CD14-positive monocyte (primary cell): ENCODE measurements around the gene C19orf85. TPM values are rescaled to one million over a fixed set of nuclear protein-coding genes. Genes with fewer than 3 reads are reported as not detected.

Experiments used
- DNase-seq, 3 donors: peaks; one replicate each; pipeline ENCODE4 v3.0.0-alpha.2; 2011 to 2022
- H2AFZ ChIP-seq: 2 replicates; pipeline ENCODE4 v1.6.0; 2012; ENCODE audit warnings: mild to moderate bottlenecking, low read depth, low read length, inconsistent platforms; ENCODE audit not compliant: insufficient read depth, poor library complexity, severe bottlenecking
- H3K27ac ChIP-seq, 2 donors: 1 replicate in 1 of 2; 2 replicates in 1 of 2; pipeline ENCODE4 v1.5.1; 2012 to 2013; ENCODE audit warnings: low read length in 2 of 2, control low read depth in 1 of 2, inconsistent platforms in 1 of 2, low read depth in 1 of 2, mild to moderate bottlenecking in 1 of 2
- H3K27me3 ChIP-seq, 2 donors: one replicate each; pipeline versions ENCODE4 v1.6.0 to v1.6.1; 2011 to 2013; ENCODE audit warnings: low read length in 2 of 2; ENCODE audit not compliant: control insufficient read depth in 2 of 2, insufficient read depth in 2 of 2
- H3K36me3 ChIP-seq, 2 donors: replicated peaks in 1 of 2; 1 replicate in 1 of 2; 2 replicates in 1 of 2; pipeline versions ENCODE4 v1.5.1 to v1.6.1; 2012 to 2013; ENCODE audit warnings: low read length in 2 of 2, control low read depth in 1 of 2, inconsistent platforms in 1 of 2, mild to moderate bottlenecking in 1 of 2; ENCODE audit not compliant: insufficient read depth in 2 of 2, control insufficient read depth in 1 of 2
- H3K4me1 ChIP-seq, 2 donors: 1 replicate in 1 of 2; 2 replicates in 1 of 2; pipeline versions ENCODE4 v1.5.1 to v1.6.1; 2012 to 2013; ENCODE audit warnings: low read length in 2 of 2, control low read depth in 1 of 2, inconsistent platforms in 1 of 2, mild to moderate bottlenecking in 1 of 2, moderate library complexity in 1 of 2; ENCODE audit not compliant: insufficient read depth in 2 of 2, control insufficient read depth in 1 of 2
- H3K4me2 ChIP-seq: replicated peaks from 2 replicates; pipeline ENCODE3; 2012; ENCODE audit warnings: low read length, moderate library complexity, mild to moderate bottlenecking; ENCODE audit not compliant: poor library complexity, severe bottlenecking; ENCODE audit errors: extremely low read depth
- H3K4me3 ChIP-seq, 3 experiments: fragments of 200-600 bp in 1 of 3; sonication (generic) in 1 of 3; replicated peaks in 1 of 3; 1 replicate in 2 of 3; 2 replicates in 1 of 3; pipeline ENCODE4 v1.5.1; 2011 to 2013; ENCODE audit warnings: low read length in 3 of 3, mild to moderate bottlenecking in 3 of 3, control low read depth in 2 of 3, low read depth in 2 of 3, inconsistent platforms in 1 of 3, moderate library complexity in 1 of 3
- H3K79me2 ChIP-seq: 2 replicates; pipeline ENCODE4 v1.6.0; 2012; ENCODE audit warnings: mild to moderate bottlenecking, control low read depth, inconsistent platforms, low read length, moderate library complexity; ENCODE audit not compliant: insufficient read depth
- H3K9ac ChIP-seq: 2 replicates; pipeline ENCODE4 v1.6.0; 2017; ENCODE audit warnings: low read length, mild to moderate bottlenecking; ENCODE audit not compliant: insufficient read depth, poor library complexity, severe bottlenecking
- H3K9me3 ChIP-seq, 2 donors: replicated peaks in 1 of 2; 1 replicate in 1 of 2; 2 replicates in 1 of 2; pipeline versions ENCODE4 v1.5.1 to v1.6.1; 2012 to 2013; ENCODE audit warnings: low read length in 2 of 2, control low read depth in 1 of 2; ENCODE audit not compliant: control insufficient read depth in 1 of 2, insufficient read depth in 1 of 2
- H4K20me1 ChIP-seq: 2 replicates; pipeline ENCODE4 v1.6.0; 2012; ENCODE audit warnings: mild to moderate bottlenecking, low read length, control low read depth, moderate library complexity; ENCODE audit not compliant: insufficient read depth
- H3K27ac Mint-ChIP-seq, 7 donors: one replicate each; pipeline ENCODE4 v1.8.0; 2020; ENCODE audit warnings: mild to moderate bottlenecking in 7 of 7, mixed read lengths in 7 of 7, moderate library complexity in 6 of 7, inconsistent platforms in 2 of 7
- H3K27me3 Mint-ChIP-seq, 3 donors: one replicate each; pipeline ENCODE4 v1.8.0; 2021 to 2022; ENCODE audit warnings: low read depth in 3 of 3, mild to moderate bottlenecking in 3 of 3, mixed read lengths in 3 of 3, moderate library complexity in 3 of 3, inconsistent platforms in 1 of 3
- H3K36me3 Mint-ChIP-seq, 2 donors: one replicate each; pipeline ENCODE4 v1.8.0; 2020; ENCODE audit warnings: mixed read lengths in 2 of 2, inconsistent platforms in 1 of 2, mild to moderate bottlenecking in 1 of 2
- H3K4me1 Mint-ChIP-seq: one replicate; pipeline ENCODE4 v1.8.0; 2020; ENCODE audit warnings: mild to moderate bottlenecking, mixed read lengths
- H3K4me3 Mint-ChIP-seq, 2 donors: one replicate each; pipeline ENCODE4 v1.8.0; 2020; ENCODE audit warnings: mild to moderate bottlenecking in 2 of 2, mixed read lengths in 2 of 2, moderate library complexity in 1 of 2
- H3K9me3 Mint-ChIP-seq, 7 donors: one replicate each; pipeline ENCODE4 v1.8.0; 2020 to 2022; ENCODE audit warnings: mixed read lengths in 7 of 7, mild to moderate bottlenecking in 6 of 7, moderate library complexity in 6 of 7, inconsistent platforms in 2 of 7
- CTCF ChIP-seq: fragments of 200-600 bp; IDR thresholded peaks from one replicate; pipeline ENCODE4 v1.8.0; 2022; ENCODE audit warnings: antibody characterized with exemption, mild to moderate bottlenecking
- WGBS: methylation state at CpG from one replicate; pipeline ENCODE4 v1.1.5; 2013; ENCODE audit warnings: missing lambda C conversion rate; ENCODE audit not compliant: insufficient coverage; 5-methylcytosine and 5-hydroxymethylcytosine counted together
- intact Hi-C, 2 donors: fragments of 100-400 bp; cut with micrococcal nuclease; formaldehyde crosslinking; loops; one replicate each; pipeline versions ENCODE4 v1.15.0 to v1.15.1; 2023
- polyA plus RNA-seq, 3 donors: library from polyadenylated mRNA; depleted of rRNA in 1 of 3; unstranded in 2 of 3; stranded (reverse) in 1 of 3; fragments of 300-500 nt in 2 of 3; fragments of >200 nt in 1 of 3; fragmentation: Illumina TruSeq in 2 of 3; gene quantifications; 1 replicate in 2 of 3; 2 replicates in 1 of 3; pipeline ENCODE4 v1.2.3, GENCODE V29; 2012 to 2021

C19orf85 gene
- polyA plus RNA-seq, 3 donors, result not detected

GRCh38 chr19:55455576-55456235 lies 8.8 kb downstream of the C19orf85 start:
- H3K9me3 Mint-ChIP-seq, result peaks cover 0 to 14% (median 9%) of the 10 kb centered on the region in 7 donors
- H3K36me3 ChIP-seq, result peaks cover 0 to 5% of the 10 kb centered on the region in 2 donors
- peak overlapping the region in 1 of 7 donors; percentile 42 for H3K27ac Mint-ChIP-seq
- H3K4me3 Mint-ChIP-seq, result no peak overlapping the region
- peaks cover 17% of the 10 kb centered on the region for H3K4me1 Mint-ChIP-seq
- peaks cover 17 to 29% of the 10 kb centered on the region in 2 donors for H3K36me3 Mint-ChIP-seq
- H3K79me2 ChIP-seq, result no peaks in the 10 kb centered on the region
- H3K4me3 ChIP-seq, result no peak overlapping the region
- no peak overlapping the region for H3K27ac ChIP-seq
- DNase-seq, result no peak
- peaks cover 3% of the 10 kb centered on the region for H4K20me1 ChIP-seq
- no peak for TF ChIP-seq CTCF
- no peak overlapping the region for H2AFZ ChIP-seq
- H3K9me3 ChIP-seq, result peaks cover 5 to 7% of the 10 kb centered on the region in 2 donors
- intact Hi-C loops, result loop anchor here (10.0 kb wide), 2 partner anchors 161 to 311 kb away; partner anchors contain the start of gene TNNT1 (in 1 of the 2)
- H3K4me1 ChIP-seq, result peaks cover 7 to 15% of the 10 kb centered on the region in 2 donors
- H3K27me3 ChIP-seq, result peaks cover 10 to 24% of the 10 kb centered on the region in 2 donors
- H3K27me3 Mint-ChIP-seq, result peaks cover 22 to 31% (median 25%) of the 10 kb centered on the region in 3 donors
- H3K9ac ChIP-seq, result no peak overlapping the region
- H3K4me2 ChIP-seq, result no peak overlapping the region
- WGBS, result 63% methylated on average over 9 of the region's 11 CpGs

- DNase-seq, result peak in 2 of 3 donors; percentile 16 to 34
- H3K9me3 Mint-ChIP-seq, result peaks cover 0 to 14% (median 9%) of the 10 kb centered on the region in 7 donors
- Histone ChIP-seq H3K79me2 (no peaks in the 10 kb centered on the region), H3K27me3 (peaks cover 10 to 31% of the 10 kb centered on the region in 2 donors), H3K4me2 (no peak overlapping the region), H3K9me3 (peaks cover 5 to 7% of the 10 kb centered on the region in 2 donors), H3K4me1 (peaks cover 5 to 10% of the 10 kb centered on the region in 2 donors), H3K36me3 (peaks cover 0 to 5% of the 10 kb centered on the region in 2 donors), H3K27ac (no peak overlapping the region), H3K4me3 (no peak overlapping the region), H3K9ac (no peak overlapping the region), H4K20me1 (peaks cover 3% of the 10 kb centered on the region), H2AFZ (no peak overlapping the region)
- 81% methylated on average over 8 of the region's 14 CpGs for WGBS
- peaks cover 27 to 36% (median 29%) of the 10 kb centered on the region in 3 donors for H3K27me3 Mint-ChIP-seq
- peak; percentile 62 for TF ChIP-seq CTCF
- no peak overlapping the region for H3K4me3 Mint-ChIP-seq
- H3K4me1 Mint-ChIP-seq, result peaks cover 9% of the 10 kb centered on the region
- H3K36me3 Mint-ChIP-seq, result peaks cover 17 to 29% of the 10 kb centered on the region in 2 donors
- intact Hi-C loops, result loop anchor here (10.0 kb wide), 2 partner anchors 160 to 310 kb away; partner anchors contain the start of gene TNNT1 (in 1 of the 2)
- no peak overlapping the region for H3K27ac Mint-ChIP-seq
These were observed 9.7 kb downstream of the C19orf85 start for GRCh38 chr19:55454787-55455243.
